ENCODE results near the gene MUC16.

The MUC16 gene

GRCh38 chr19:9037400-9038062, 27.3 kb upstream of the MUC16 start:
- TF ChIP-seq EZH2 (IDR thresholded peaks at IDR 0.05; ENCODE audit: borderline replicate concordance, low read length) (no peak), CTCF (IDR thresholded peaks at IDR 0.05; ENCODE audit: low read length) (no peak)
- Histone ChIP-seq H3K4me2 (ENCODE audit: low read length) (no peak overlapping the region), H3K27me3 (ENCODE audit: insufficient read depth, low read length) (no peaks in the 10 kb centered on the region), H3K36me3 (ENCODE audit: insufficient read depth, low read length) (no peaks in the 10 kb centered on the region), H3K79me2 (ENCODE audit: insufficient read depth, low read length) (no peaks in the 10 kb centered on the region), H3K4me3 (ENCODE audit: low read depth, low read length, poor library complexity, severe bottlenecking) (no peak overlapping the region), H3K27ac (ENCODE audit: low read depth, low read length, poor library complexity, severe bottlenecking) (no peak overlapping the region), H4K20me1 (ENCODE audit: insufficient read depth, low read length) (no peaks in the 10 kb centered on the region), H3K9me2 (ENCODE audit: low read depth, low read length) (no peaks in the 10 kb centered on the region), H3K4me1 (ENCODE audit: insufficient read depth, low read length, severe bottlenecking) (no peaks in the 10 kb centered on the region), H2AFZ (ENCODE audit: low read length) (no peak overlapping the region), H3K9ac (ENCODE audit: low read length) (no peak overlapping the region), H3F3A (ENCODE audit: insufficient read depth, low read length) (no peaks in the 10 kb centered on the region), H3K9me3 (ENCODE audit: low read length) (no peaks in the 10 kb centered on the region)

- Histone ChIP-seq H3F3A (ENCODE audit: insufficient read depth, low read length) (no peaks in the 10 kb centered on the region), H3K4me2 (ENCODE audit: low read length) (no peak overlapping the region), H3K79me2 (ENCODE audit: insufficient read depth, low read length) (no peaks in the 10 kb centered on the region), H3K27me3 (ENCODE audit: insufficient read depth, low read length) (no peaks in the 10 kb centered on the region), H3K36me3 (ENCODE audit: insufficient read depth, low read length) (no peaks in the 10 kb centered on the region), H3K9me2 (ENCODE audit: low read depth, low read length) (no peaks in the 10 kb centered on the region), H2AFZ (ENCODE audit: low read length) (no peak overlapping the region), H3K4me3 (ENCODE audit: low read depth, low read length, poor library complexity, severe bottlenecking) (no peak overlapping the region), H3K9me3 (ENCODE audit: low read length) (no peaks in the 10 kb centered on the region), H3K9ac (ENCODE audit: low read length) (no peak overlapping the region), H4K20me1 (ENCODE audit: insufficient read depth, low read length) (no peaks in the 10 kb centered on the region), H3K4me1 (ENCODE audit: insufficient read depth, low read length, severe bottlenecking) (no peaks in the 10 kb centered on the region), H3K27ac (ENCODE audit: low read depth, low read length, poor library complexity, severe bottlenecking) (no peak overlapping the region)
- TF ChIP-seq EZH2 (IDR thresholded peaks at IDR 0.05; ENCODE audit: borderline replicate concordance, low read length), result no peak
- TF ChIP-seq CTCF (IDR thresholded peaks at IDR 0.05; ENCODE audit: low read length), result no peak
These were observed 22.0 kb upstream of the MUC16 start for GRCh38 chr19:9032136-9032631.

- no peak for TF ChIP-seq CTCF (IDR thresholded peaks at IDR 0.05; ENCODE audit: low read length)
- no peak for TF ChIP-seq EZH2 (IDR thresholded peaks at IDR 0.05; ENCODE audit: borderline replicate concordance, low read length)
- Histone ChIP-seq H3F3A (ENCODE audit: insufficient read depth, low read length) (no peaks in the 10 kb centered on the region), H3K9me3 (ENCODE audit: low read length) (no peaks in the 10 kb centered on the region), H3K27ac (ENCODE audit: low read depth, low read length, poor library complexity, severe bottlenecking) (no peak overlapping the region), H3K36me3 (ENCODE audit: insufficient read depth, low read length) (no peaks in the 10 kb centered on the region), H3K9ac (ENCODE audit: low read length) (no peak overlapping the region), H3K4me1 (ENCODE audit: insufficient read depth, low read length, severe bottlenecking) (no peaks in the 10 kb centered on the region), H3K27me3 (ENCODE audit: insufficient read depth, low read length) (no peaks in the 10 kb centered on the region), H4K20me1 (ENCODE audit: insufficient read depth, low read length) (no peaks in the 10 kb centered on the region), H3K4me2 (ENCODE audit: low read length) (no peak overlapping the region), H3K79me2 (ENCODE audit: insufficient read depth, low read length) (no peaks in the 10 kb centered on the region), H3K9me2 (ENCODE audit: low read depth, low read length) (no peaks in the 10 kb centered on the region), H2AFZ (ENCODE audit: low read length) (no peak overlapping the region), H3K4me3 (ENCODE audit: low read depth, low read length, poor library complexity, severe bottlenecking) (no peak overlapping the region)
These were observed 8.1 kb upstream of the MUC16 start for GRCh38 chr19:9018163-9018875.

Measured in OCI-LY1 (cell line).